PC-9 (cell line): ENCODE results near the gene AGAP1.

Source experiments
- EZH2 ChIP-seq: fragments of 200-600 bp; sonication (generic); IDR thresholded peaks from 2 replicates; pipeline ENCODE4 v1.8.0; 2017; ENCODE audit warnings: antibody characterized with exemption, low read depth
- TF ChIP-seq, protein P1 (sequence below): fragments of 200-600 bp; sonication (generic); conservative IDR thresholded peaks from 2 replicates; pipeline ENCODE4 v1.6.1; 2017; ENCODE audit warnings: mixed run types, antibody characterized with exemption, mild to moderate bottlenecking, moderate library complexity

DNA sequence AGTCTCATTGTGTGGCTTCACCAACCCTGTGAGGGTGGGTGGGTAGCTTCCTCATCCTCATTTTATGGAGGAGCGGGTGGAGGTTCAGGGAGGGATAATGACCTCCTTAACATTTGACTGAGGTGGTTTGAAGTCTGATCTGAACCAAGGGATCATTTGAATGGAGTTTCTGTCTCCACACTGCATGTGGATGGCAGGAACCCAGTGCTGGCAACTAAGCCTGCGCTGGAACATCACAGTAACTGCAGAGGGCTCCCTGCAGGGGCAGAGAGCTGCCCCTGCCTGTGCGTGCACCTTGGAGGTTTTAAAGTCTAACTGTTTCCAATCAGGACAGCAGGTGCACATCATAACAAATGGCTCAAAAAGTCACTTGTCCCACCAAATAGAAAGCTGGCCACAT, 3.3 kb downstream of the AGAP1 start:
- TF ChIP-seq, protein P1, sequence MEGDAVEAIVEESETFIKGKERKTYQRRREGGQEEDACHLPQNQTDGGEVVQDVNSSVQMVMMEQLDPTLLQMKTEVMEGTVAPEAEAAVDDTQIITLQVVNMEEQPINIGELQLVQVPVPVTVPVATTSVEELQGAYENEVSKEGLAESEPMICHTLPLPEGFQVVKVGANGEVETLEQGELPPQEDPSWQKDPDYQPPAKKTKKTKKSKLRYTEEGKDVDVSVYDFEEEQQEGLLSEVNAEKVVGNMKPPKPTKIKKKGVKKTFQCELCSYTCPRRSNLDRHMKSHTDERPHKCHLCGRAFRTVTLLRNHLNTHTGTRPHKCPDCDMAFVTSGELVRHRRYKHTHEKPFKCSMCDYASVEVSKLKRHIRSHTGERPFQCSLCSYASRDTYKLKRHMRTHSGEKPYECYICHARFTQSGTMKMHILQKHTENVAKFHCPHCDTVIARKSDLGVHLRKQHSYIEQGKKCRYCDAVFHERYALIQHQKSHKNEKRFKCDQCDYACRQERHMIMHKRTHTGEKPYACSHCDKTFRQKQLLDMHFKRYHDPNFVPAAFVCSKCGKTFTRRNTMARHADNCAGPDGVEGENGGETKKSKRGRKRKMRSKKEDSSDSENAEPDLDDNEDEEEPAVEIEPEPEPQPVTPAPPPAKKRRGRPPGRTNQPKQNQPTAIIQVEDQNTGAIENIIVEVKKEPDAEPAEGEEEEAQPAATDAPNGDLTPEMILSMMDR: no peak
- TF ChIP-seq EZH2: no peak
